Lower leg skin (tissue), 3 donors: Measurements from ENCODE around the gene BSG.

Source experiments
- CTCF ChIP-seq, 3 donors: fragments of 450-650 bp; IDR thresholded peaks; one replicate each; pipeline ENCODE4 v1.5.1; 2016; ENCODE audit warnings: antibody characterized with exemption in 3 of 3, mild to moderate bottlenecking in 3 of 3, moderate library complexity in 2 of 3
- POLR2A ChIP-seq, 2 donors: fragments of 450-650 bp; IDR thresholded peaks; one replicate each; pipeline ENCODE4 v1.6.1; 2016 to 2017; ENCODE audit warnings: antibody characterized with exemption in 2 of 2, mild to moderate bottlenecking in 1 of 2, moderate library complexity in 1 of 2

- no peak for TF ChIP-seq CTCF (IDR thresholded peaks at IDR 0.05)
- TF ChIP-seq POLR2A (IDR thresholded peaks at IDR 0.05): no peak
Observed at GRCh38 chr19:602391-603301, 30.2 kb downstream of the BSG start.
